Peyer's patch (tissue), 4 donors: ENCODE results near the gene BAHCC1.

Source experiments
- POLR2A ChIP-seq, 2 donors: fragments of 450-650 bp; IDR thresholded peaks; one replicate each; pipeline ENCODE4 v1.5.1; 2017; ENCODE audit warnings: antibody characterized with exemption in 2 of 2, mild to moderate bottlenecking in 2 of 2, moderate library complexity in 2 of 2
- TF ChIP-seq, protein P1 (sequence below), 6 experiments: fragments of 450-650 bp in 4 of 6; fragments of 200-600 bp in 2 of 6; sonication (generic) in 1 of 6; IDR thresholded peaks; one replicate each; pipeline ENCODE4 v1.5.1; 2017 to 2019; ENCODE audit warnings: antibody characterized with exemption in 6 of 6, mild to moderate bottlenecking in 3 of 6, moderate library complexity in 1 of 6

DNA sequence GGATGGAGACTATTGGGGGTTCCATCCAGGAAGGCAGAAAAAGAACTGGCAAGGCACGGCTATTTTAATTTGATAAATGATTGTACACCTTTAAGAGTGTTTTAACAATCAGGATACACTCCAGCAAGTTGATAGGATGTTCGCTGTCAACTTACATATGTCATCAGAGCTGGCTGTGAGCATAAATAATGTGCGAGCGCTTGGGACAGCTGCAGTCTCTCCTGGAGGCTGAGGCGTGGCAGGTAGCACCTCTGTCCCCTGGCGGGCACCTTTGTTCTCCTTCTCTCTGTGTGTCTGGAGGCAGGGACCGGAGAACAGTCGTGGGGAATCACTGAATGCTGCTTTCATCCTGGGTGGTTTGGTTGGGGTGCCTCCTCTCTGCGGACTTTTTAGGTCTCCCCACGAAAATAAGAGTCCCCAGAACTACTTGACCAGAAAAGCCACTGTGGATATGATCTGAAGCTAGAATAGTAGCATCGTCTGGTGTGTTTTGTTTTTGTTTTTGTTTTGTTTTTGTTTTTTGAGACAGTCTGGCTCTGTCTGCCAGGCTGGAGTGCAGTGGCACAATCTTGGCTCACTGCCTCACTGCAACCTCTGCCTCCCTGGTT, 9.4 kb downstream of the BAHCC1 start:
- TF ChIP-seq, protein P1, sequence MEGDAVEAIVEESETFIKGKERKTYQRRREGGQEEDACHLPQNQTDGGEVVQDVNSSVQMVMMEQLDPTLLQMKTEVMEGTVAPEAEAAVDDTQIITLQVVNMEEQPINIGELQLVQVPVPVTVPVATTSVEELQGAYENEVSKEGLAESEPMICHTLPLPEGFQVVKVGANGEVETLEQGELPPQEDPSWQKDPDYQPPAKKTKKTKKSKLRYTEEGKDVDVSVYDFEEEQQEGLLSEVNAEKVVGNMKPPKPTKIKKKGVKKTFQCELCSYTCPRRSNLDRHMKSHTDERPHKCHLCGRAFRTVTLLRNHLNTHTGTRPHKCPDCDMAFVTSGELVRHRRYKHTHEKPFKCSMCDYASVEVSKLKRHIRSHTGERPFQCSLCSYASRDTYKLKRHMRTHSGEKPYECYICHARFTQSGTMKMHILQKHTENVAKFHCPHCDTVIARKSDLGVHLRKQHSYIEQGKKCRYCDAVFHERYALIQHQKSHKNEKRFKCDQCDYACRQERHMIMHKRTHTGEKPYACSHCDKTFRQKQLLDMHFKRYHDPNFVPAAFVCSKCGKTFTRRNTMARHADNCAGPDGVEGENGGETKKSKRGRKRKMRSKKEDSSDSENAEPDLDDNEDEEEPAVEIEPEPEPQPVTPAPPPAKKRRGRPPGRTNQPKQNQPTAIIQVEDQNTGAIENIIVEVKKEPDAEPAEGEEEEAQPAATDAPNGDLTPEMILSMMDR (IDR thresholded peaks at IDR 0.05) = peak in 3 of 6 experiments; percentile 27 to 44 (median 36)
- peak in 1 of 2 donors; percentile 26 for TF ChIP-seq POLR2A (IDR thresholded peaks at IDR 0.05)
